Coronary artery (tissue), 2 donors: ENCODE measurements around the gene EPB41L2.
A peak's percentile ranks its signal among the peaks of the same experiment; 100 is the strongest.

Experiments used
- DNase-seq: peaks from one replicate; pipeline ENCODE4 v3.0.0-alpha.2; 2017; ENCODE audit warnings: low spot score
- H3K27ac ChIP-seq, 2 donors: fragments of 200-600 bp; sonication (generic); one replicate each; pipeline ENCODE4 v1.5.1; 2016 to 2019
- H3K4me3 ChIP-seq: fragments of 200-600 bp; sonication (generic); 2 replicates; pipeline ENCODE4 v1.5.1; 2016; ENCODE audit warnings: mild to moderate bottlenecking, moderate library complexity
- TF ChIP-seq, protein P1 (sequence below): fragments of 200-600 bp; sonication (generic); IDR thresholded peaks from one replicate; pipeline ENCODE4 v1.5.1; 2019; ENCODE audit warnings: antibody characterized with exemption

EPB41L2 gene

DNA sequence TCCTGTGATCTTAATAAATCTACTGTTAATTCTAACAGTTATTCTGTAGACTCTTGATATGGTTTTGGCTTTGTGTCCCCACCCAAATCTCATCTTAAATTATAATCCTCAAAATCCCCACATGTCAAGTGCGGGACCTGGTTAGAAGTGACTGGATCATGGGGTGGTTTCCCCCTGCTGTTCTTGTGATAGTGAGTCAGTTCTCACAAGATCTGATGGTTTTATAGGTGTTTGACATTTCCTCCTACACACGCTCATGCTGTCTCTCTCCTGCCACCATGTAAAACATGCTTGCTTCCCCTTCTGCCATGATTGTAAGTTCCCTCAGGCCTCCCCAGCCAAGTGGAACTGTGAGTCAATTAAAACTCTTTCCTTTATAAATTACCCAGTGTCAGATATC, 10.5 kb upstream of the EPB41L2 start:
- DNase-seq = no peak
- no peak overlapping the region for H3K4me3 ChIP-seq
- H3K27ac ChIP-seq = no peak overlapping the region
- TF ChIP-seq, protein P1, sequence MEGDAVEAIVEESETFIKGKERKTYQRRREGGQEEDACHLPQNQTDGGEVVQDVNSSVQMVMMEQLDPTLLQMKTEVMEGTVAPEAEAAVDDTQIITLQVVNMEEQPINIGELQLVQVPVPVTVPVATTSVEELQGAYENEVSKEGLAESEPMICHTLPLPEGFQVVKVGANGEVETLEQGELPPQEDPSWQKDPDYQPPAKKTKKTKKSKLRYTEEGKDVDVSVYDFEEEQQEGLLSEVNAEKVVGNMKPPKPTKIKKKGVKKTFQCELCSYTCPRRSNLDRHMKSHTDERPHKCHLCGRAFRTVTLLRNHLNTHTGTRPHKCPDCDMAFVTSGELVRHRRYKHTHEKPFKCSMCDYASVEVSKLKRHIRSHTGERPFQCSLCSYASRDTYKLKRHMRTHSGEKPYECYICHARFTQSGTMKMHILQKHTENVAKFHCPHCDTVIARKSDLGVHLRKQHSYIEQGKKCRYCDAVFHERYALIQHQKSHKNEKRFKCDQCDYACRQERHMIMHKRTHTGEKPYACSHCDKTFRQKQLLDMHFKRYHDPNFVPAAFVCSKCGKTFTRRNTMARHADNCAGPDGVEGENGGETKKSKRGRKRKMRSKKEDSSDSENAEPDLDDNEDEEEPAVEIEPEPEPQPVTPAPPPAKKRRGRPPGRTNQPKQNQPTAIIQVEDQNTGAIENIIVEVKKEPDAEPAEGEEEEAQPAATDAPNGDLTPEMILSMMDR = no peak

DNA sequence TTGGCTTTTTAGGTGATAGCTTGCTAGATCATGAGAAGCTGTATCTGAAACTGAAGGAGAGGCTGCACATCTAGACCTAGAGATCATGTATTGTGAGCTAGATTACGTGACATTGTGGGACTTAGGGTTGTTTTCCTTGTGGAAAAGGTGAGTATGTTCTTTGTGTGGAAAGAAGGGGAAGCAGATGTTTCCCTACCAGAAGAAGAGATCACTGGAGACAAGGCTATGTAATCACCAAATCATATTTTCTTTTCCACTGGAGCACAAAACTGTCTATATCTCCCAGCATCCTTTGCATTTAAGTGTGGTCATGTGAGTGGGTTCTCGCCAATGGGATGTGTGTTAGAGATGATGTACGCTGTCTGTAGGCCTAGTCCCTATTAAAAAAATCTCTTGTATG, 7.0 kb upstream of the EPB41L2 start:
- no peak overlapping the region for H3K27ac ChIP-seq
- no peak overlapping the region for H3K4me3 ChIP-seq
- no peak for DNase-seq
- TF ChIP-seq, protein P1 = no peak

DNA sequence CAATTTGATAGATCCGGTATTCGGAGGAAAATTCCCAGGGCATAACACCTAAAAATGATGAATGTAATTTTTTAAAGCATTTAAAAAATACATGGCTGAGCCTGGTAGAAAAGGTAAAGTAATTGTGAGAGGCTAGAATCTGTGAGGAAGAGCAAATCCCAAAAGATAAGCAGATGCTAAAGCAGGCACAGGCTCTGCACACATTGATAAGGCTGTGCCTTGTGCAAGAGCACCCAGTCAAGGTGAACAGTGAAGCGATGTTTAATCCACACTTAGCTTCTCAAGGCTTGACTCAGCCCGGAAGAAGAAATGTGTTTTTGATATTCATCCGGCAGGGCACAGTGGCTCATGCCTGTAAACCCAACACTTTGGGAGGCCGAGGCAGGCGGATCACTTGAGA, 5.1 kb upstream of the EPB41L2 start:
- Histone ChIP-seq H3K4me3 (no peak overlapping the region), H3K27ac (no peak overlapping the region)
- no peak for DNase-seq
- TF ChIP-seq, protein P1 = no peak

DNA sequence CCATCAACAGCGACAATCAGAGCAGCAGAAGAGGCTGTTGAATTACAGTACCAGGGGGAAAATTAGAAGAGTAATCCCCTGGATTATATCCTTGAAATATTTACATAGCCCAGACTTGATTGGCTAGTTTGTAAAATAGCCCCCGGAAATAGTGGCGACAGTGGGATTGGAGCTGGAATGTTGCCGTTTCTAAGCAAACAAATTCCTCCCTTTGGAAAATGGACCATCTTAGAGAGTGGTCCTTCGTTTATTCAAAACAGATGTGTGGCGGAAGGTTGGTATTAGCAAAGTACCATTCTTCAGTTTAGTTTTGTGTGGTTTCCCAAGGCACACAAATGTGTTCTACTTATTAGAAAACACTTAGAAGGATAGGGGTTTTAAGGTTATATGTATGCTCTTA, 4.5 kb upstream of the EPB41L2 start:
- no peak for DNase-seq
- no peak overlapping the region for H3K27ac ChIP-seq
- TF ChIP-seq, protein P1 = no peak
- H3K4me3 ChIP-seq = no peak overlapping the region

DNA sequence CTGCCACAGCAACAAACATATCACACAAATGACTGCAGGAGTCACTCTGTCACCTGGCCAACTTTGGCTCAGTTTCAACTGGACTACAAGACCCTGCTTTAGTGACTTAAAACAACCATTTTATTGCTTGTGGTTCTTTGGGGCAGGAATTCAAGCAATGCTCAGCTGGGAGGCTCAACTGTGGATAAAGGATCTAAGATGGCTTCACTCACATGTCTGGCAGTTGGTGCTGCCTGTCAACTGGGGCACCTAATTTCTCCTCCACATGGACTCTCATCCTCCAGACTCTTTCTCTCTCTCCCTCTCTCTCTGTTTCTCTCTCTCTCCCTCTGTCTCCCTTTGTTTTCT, 2.8 kb upstream of the EPB41L2 start:
- DNase-seq = no peak
- no peak overlapping the region for H3K4me3 ChIP-seq
- TF ChIP-seq, protein P1 = no peak
- no peak overlapping the region for H3K27ac ChIP-seq

DNA sequence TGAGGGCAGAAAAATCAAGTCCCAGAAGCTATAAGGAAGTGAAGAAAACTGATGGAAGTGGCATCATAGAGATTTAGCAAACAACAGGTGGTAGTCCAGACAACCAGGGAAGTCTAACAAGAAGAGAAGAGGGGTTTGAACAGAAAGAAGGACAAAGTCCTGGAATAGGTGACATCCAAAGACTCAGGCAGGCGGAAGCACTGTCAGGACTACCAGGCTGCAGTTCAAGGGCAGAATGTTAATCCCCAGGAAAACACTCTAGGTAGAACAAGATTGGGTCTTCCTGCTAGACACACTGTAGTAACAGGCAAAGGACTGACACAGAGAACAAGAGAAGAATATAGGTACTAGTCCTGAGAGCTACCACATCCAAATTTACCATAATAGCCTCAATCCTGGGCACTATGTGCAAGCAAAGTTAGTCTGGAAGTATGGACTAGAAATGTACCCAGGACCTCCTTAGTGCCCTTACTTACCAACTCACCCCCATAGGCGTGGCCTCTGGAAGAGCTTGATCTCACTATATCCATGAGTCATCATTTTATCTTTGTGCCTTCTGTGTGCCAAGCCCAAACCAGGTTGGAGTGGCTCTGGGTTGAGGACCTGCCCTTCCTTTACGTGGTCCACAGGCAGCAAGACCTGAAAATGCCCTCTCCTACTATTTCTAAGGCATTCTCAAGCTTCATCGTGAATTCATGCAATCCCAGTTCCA, 2.2 kb upstream of the EPB41L2 start:
- DNase-seq = no peak
- TF ChIP-seq, protein P1 = no peak
- Histone ChIP-seq H3K27ac (no peak overlapping the region), H3K4me3 (no peak overlapping the region)

DNA sequence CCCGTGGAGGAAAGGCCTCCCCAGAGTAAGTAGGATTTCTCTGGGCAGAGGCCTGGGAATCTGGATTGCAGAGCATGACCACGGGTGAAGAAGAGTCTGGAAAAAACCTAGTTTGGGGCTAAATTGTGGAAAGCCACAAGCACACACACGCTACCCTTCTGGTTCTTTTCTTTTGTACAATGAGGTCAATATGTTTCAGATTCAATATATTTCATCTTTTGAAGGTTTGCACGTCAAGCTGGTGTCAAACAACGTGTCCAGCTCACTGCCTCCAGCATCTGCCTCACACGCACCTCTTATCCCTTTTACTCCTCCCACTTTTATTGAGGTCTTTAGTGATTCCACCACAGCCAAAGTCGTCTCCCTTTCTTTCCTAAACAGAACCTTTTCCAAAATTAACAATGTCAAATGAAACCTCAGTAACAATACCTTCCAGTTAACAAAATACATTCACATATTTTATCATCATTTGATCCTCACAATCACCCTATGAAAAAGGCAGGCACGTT, 773 bp upstream of the EPB41L2 start:
- TF ChIP-seq, protein P1 = no peak
- H3K4me3 ChIP-seq = peak overlapping the region; percentile 95
- DNase-seq = no peak
- H3K27ac ChIP-seq = peak overlapping the region; percentile 70 to 79
